Left lung (tissue), 10 donors: Measurements from ENCODE around the gene FMO4. TPM values are rescaled to one million over a fixed set of nuclear protein-coding genes. Genes with fewer than 3 reads are reported as not detected.
"Not testable (repeated sequence)": the region's sequence is repeated elsewhere in the genome, so short reads cannot be mapped to it uniquely, and the experiment has no call there.

Experiments
- ATAC-seq: fragments of 200-7000 bp; cut with Tn5 transposase; one replicate; pipeline ENCODE4 v1.9.1; 2020; ENCODE audit warnings: moderate library complexity
- DNase-seq, 4 donors: peaks; one replicate each; pipeline ENCODE4 v3.0.0-alpha.2; 2013 to 2020
- H3K27ac ChIP-seq, 2 donors: fragments of 200-600 bp; sonication (generic) in 1 of 2; one replicate each; pipeline versions ENCODE4 v1.5.0 to v1.8.0; 2020 to 2021
- H3K27me3 ChIP-seq, 2 donors: fragments of 200-600 bp; sonication (generic) in 1 of 2; one replicate each; pipeline versions ENCODE4 v1.5.0 to v1.8.0; 2020 to 2021
- H3K36me3 ChIP-seq, 2 donors: fragments of 200-600 bp; sonication (generic) in 1 of 2; one replicate each; pipeline versions ENCODE4 v1.5.0 to v1.8.0; 2020 to 2021
- H3K4me1 ChIP-seq, 2 donors: fragments of 200-600 bp; one replicate each; pipeline ENCODE4 v1.8.0; 2021
- H3K4me3 ChIP-seq, 2 donors: fragments of 200-600 bp; sonication (generic) in 1 of 2; one replicate each; pipeline versions ENCODE4 v1.5.0 to v1.8.0; 2020 to 2021; ENCODE audit warnings: mild to moderate bottlenecking in 1 of 2
- H3K9me3 ChIP-seq, 2 donors: fragments of 200-600 bp; sonication (generic) in 1 of 2; one replicate each; pipeline versions ENCODE4 v1.5.0 to v1.8.0; 2020 to 2021
- intact Hi-C, 2 donors: fragments of 100-400 bp; cut with DNase I; formaldehyde crosslinking; loops; one replicate each; pipeline versions ENCODE4 v1.11.2 to v1.14.2; 2022
- polyA plus RNA-seq, 6 donors: library from polyadenylated mRNA; unstranded; fragments of 120-200 nt; gene quantifications; one replicate each; pipeline ENCODE4 v1.2.1, GENCODE V29; 2013; ENCODE audit not compliant: insufficient read length in 6 of 6
- total RNA-seq, 2 donors: library from RNA; stranded (reverse); fragmentation: NEBNext Ultra II Directional; extraction: Animal tissue kit (Norgen Biotek cat#: 25700); gene quantifications; one replicate each; pipeline ENCODE4 v1.2.1, GENCODE V29; 2021
- TF ChIP-seq, protein P1 (sequence below), 2 donors: fragments of 200-600 bp; sonication (generic) in 1 of 2; IDR thresholded peaks; one replicate each; pipeline versions ENCODE4 v1.5.0 to v1.8.0; 2021; ENCODE audit warnings: antibody characterized with exemption in 2 of 2
- donor health status: DM: no; HTN: yes; CAD: no.
- donor health status: DM: no; HTN: no; CAD: no.

FMO4 gene
- total and polyA plus RNA-seq, 8 donors, result 4.0 to 19.7 (median 16.2) TPM

GRCh38 chr1:171286032-171286705, 27.8 kb upstream of the FMO4 start:
- Histone ChIP-seq H3K27me3 (no peaks in the 10 kb centered on the region), H3K4me1 (no peaks in the 10 kb centered on the region), H3K9me3 (no peaks in the 10 kb centered on the region), H3K27ac (no peak overlapping the region), H3K36me3 (no peaks in the 10 kb centered on the region), H3K4me3 (no peak overlapping the region)
- intact Hi-C loops, result no loop called here
- no peak for ATAC-seq
- no peak for DNase-seq
- TF ChIP-seq, protein P1, sequence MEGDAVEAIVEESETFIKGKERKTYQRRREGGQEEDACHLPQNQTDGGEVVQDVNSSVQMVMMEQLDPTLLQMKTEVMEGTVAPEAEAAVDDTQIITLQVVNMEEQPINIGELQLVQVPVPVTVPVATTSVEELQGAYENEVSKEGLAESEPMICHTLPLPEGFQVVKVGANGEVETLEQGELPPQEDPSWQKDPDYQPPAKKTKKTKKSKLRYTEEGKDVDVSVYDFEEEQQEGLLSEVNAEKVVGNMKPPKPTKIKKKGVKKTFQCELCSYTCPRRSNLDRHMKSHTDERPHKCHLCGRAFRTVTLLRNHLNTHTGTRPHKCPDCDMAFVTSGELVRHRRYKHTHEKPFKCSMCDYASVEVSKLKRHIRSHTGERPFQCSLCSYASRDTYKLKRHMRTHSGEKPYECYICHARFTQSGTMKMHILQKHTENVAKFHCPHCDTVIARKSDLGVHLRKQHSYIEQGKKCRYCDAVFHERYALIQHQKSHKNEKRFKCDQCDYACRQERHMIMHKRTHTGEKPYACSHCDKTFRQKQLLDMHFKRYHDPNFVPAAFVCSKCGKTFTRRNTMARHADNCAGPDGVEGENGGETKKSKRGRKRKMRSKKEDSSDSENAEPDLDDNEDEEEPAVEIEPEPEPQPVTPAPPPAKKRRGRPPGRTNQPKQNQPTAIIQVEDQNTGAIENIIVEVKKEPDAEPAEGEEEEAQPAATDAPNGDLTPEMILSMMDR (IDR thresholded peaks at IDR 0.05), result no peak

DNA sequence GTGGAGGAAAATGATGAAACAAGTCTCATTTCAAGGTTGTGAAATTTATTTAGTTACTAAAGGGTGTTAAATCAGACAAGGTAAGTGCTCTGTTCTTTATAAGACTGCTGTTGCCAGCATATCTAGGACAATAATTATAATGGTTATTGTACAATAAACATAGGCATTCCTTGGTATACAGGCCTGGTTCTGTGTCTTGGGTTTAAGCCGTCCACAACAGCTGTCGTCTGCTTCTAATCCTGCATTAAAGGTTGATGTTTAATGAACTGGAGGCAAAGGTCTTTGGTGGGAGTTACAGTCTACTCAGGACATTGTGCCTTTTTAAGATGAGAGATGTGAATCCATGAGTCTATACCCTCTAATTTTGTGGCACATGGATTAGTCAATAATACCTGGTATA, 23.4 kb upstream of the FMO4 start:
- Histone ChIP-seq H3K9me3 (no peaks in the 10 kb centered on the region), H3K4me1 (no peaks in the 10 kb centered on the region), H3K27me3 (no peaks in the 10 kb centered on the region), H3K27ac (no peak overlapping the region), H3K36me3 (no peaks in the 10 kb centered on the region), H3K4me3 (no peak overlapping the region)
- TF ChIP-seq, protein P1 (IDR thresholded peaks at IDR 0.05), result no peak
- DNase-seq (no peak), ATAC-seq (no peak)
- intact Hi-C loops, result no loop called here

- Histone ChIP-seq H3K27ac (no peak overlapping the region), H3K4me3 (no peak overlapping the region), H3K4me1 (no peaks in the 10 kb centered on the region), H3K36me3 (no peaks in the 10 kb centered on the region), H3K9me3 (no peaks in the 10 kb centered on the region), H3K27me3 (no peaks in the 10 kb centered on the region)
- intact Hi-C loops, result no loop called here
- no peak for DNase-seq
- TF ChIP-seq, protein P1 (IDR thresholded peaks at IDR 0.05), result no peak
- no peak for ATAC-seq
Observed at GRCh38 chr1:171292799-171293198, 21.2 kb upstream of the FMO4 start.

DNA sequence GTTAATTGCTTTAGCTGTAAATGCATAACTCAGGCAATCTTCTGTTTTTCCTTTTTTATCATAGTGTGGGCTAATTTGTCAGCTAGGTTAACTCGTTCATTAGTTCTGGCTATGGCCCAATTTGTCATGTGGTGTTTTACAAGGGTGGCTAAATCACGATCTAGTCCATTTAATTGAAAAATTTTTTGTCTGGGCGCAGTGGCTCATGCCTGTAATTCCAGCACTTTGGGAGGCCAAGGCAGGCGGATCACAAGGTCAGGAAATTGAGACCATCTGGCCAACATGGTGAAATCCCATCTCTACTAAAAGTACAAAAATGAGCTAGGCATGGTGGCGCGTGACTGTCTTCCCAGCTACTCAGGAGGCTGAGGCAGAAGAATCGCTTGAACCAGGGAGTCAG, 18.6 kb upstream of the FMO4 start:
- intact Hi-C loops, DNase-seq: not testable (repeated sequence)

DNA sequence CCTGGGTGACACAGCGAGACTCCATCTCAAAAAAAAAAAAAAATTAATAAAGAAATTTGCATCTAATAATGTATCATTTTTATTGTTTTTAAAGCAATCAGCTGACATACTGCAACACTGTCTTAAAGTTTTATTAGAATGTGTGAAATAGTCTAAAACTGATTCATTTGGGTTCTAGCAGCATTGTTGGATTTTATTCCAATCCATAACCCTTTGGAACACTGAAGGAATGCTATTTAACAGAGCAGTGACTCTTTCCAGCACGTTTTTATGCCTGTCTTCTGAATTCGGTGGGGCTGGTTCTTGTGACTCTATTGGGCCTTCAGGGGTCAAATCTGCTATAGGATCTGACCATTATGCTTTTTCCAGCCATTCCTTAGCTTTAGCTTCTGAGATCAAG, 18.2 kb upstream of the FMO4 start:
- Histone ChIP-seq H3K36me3 (no peaks in the 10 kb centered on the region), H3K27me3 (no peaks in the 10 kb centered on the region), H3K27ac (no peak overlapping the region), H3K4me3 (no peak overlapping the region), H3K4me1 (no peaks in the 10 kb centered on the region), H3K9me3 (peaks cover 0 to 24% of the 10 kb centered on the region in 2 donors)
- TF ChIP-seq, protein P1 (IDR thresholded peaks at IDR 0.05), result no peak
- no peak for ATAC-seq
- no peak for DNase-seq
- intact Hi-C loops, result no loop called here

More for the DNA sequence above, 18.6 kb upstream of the FMO4 start:
- peaks cover 0 to 20% of the 10 kb centered on the region in 2 donors for H3K9me3 ChIP-seq
- H3K36me3 ChIP-seq, H3K4me3 ChIP-seq, H3K4me1 ChIP-seq, H3K27me3 ChIP-seq, ATAC-seq, H3K27ac ChIP-seq: not testable (repeated sequence)

DNA sequence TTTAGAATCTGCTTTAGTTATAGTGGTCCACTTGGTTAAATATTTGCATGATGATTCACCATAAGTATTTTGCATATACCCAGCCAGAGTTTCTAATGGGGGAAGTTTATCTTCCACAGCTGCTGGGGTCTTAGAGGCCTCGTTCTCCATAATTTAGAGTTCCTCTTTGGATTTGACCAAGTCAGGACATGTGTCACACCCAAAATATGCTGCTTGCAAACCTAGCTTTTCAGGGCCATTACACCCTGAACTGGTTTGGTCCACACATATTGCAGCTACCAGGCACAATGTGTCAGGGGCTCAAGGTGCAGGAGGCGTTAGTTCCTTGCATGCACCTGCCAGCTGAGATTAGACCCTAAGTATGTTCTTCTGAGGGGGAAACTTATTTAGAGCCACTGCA, 17.1 kb upstream of the FMO4 start:
- intact Hi-C loops, result no loop called here
- H3K27me3 ChIP-seq, result no peaks in the 10 kb centered on the region
- H3K9me3 ChIP-seq, result peaks cover 0 to 35% of the 10 kb centered on the region in 2 donors
- no peaks in the 10 kb centered on the region for H3K4me1 ChIP-seq
- ATAC-seq (no peak), DNase-seq (no peak)
- TF ChIP-seq, protein P1 (IDR thresholded peaks at IDR 0.05), result no peak
- H3K4me3 ChIP-seq, result no peak overlapping the region
- no peak overlapping the region for H3K27ac ChIP-seq
- no peaks in the 10 kb centered on the region for H3K36me3 ChIP-seq
